ENCODE results near the gene ME3. TPM values are rescaled to one million over a fixed set of nuclear protein-coding genes. Genes with fewer than 3 reads are reported as not detected.

The ME3 gene
- total RNA-seq, 1 donor from 2014 or later: 33.4 TPM

DNA sequence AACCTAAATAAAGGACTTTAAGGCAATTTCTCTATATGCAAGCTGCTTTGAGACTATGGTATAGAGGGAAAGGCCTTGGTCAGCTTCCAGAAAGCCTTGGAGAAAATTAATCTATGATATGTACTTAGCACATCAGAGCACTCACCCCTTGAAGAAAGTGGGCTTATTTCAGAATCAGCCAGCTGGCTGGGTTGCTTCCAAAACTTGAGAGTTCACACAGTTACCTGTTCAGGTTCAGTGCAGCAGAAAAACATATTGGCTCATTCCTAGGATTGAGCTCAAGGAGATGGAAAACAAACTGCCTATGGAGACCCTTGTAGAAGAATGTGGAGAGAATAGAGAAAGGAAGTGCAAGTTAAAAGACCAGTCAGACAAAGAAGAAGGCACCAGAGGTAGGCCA lies 275.1 kb downstream of the ME3 start:
- H3K4me1 ChIP-seq: no peaks in the 10 kb centered on the region
- DNase-seq: no peak
- intact Hi-C loops (cut with micrococcal nuclease): no loop called here
- no peaks in the 10 kb centered on the region for H3K27me3 ChIP-seq (ENCODE audit: low read depth)
- H3K36me3 ChIP-seq: no peaks in the 10 kb centered on the region
- H3K27ac ChIP-seq (replicated peaks): no peak overlapping the region
- TF ChIP-seq, protein P1, sequence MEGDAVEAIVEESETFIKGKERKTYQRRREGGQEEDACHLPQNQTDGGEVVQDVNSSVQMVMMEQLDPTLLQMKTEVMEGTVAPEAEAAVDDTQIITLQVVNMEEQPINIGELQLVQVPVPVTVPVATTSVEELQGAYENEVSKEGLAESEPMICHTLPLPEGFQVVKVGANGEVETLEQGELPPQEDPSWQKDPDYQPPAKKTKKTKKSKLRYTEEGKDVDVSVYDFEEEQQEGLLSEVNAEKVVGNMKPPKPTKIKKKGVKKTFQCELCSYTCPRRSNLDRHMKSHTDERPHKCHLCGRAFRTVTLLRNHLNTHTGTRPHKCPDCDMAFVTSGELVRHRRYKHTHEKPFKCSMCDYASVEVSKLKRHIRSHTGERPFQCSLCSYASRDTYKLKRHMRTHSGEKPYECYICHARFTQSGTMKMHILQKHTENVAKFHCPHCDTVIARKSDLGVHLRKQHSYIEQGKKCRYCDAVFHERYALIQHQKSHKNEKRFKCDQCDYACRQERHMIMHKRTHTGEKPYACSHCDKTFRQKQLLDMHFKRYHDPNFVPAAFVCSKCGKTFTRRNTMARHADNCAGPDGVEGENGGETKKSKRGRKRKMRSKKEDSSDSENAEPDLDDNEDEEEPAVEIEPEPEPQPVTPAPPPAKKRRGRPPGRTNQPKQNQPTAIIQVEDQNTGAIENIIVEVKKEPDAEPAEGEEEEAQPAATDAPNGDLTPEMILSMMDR (IDR thresholded peaks at IDR 0.05; ENCODE audit: borderline replicate concordance): no peak
- H3K9me3 ChIP-seq (replicated peaks): no peaks in the 10 kb centered on the region
- no peak overlapping the region for H3K4me3 ChIP-seq

DNA sequence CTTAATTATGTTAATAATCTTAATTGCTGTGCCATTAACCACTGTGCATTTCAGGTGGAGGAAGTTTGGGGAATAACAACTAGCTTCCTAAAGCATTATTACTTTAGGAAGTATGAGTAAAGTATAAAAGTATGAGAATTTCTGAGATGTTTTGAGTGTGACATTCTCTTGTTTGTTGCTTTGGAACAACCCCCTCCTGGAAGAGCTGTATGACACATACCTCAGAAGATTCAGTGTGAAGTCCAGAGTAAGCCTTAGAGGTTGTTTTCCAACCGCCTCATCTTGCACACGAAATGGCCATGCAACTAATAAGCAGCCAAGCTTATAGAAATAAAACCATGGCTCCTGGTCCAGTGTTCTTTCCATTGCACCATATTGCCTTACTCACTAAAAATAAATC lies 276.0 kb downstream of the ME3 start:
- intact Hi-C loops (cut with micrococcal nuclease): no loop called here
- no peak for DNase-seq
- TF ChIP-seq, protein P1 (IDR thresholded peaks at IDR 0.05; ENCODE audit: borderline replicate concordance): no peak
- Histone ChIP-seq H3K9me3 (replicated peaks) (no peaks in the 10 kb centered on the region), H3K4me1 (no peaks in the 10 kb centered on the region), H3K27ac (replicated peaks) (no peak overlapping the region), H3K4me3 (no peak overlapping the region), H3K27me3 (ENCODE audit: low read depth) (no peaks in the 10 kb centered on the region), H3K36me3 (no peaks in the 10 kb centered on the region)

- no peaks in the 10 kb centered on the region for H3K4me1 ChIP-seq
- H3K27me3 ChIP-seq (ENCODE audit: low read depth): no peaks in the 10 kb centered on the region
- no peak for DNase-seq
- no peak overlapping the region for H3K27ac ChIP-seq (replicated peaks)
- no peaks in the 10 kb centered on the region for H3K9me3 ChIP-seq (replicated peaks)
- TF ChIP-seq, protein P1 (IDR thresholded peaks at IDR 0.05; ENCODE audit: borderline replicate concordance): no peak
- H3K36me3 ChIP-seq: no peaks in the 10 kb centered on the region
- no peak overlapping the region for H3K4me3 ChIP-seq
- intact Hi-C loops (cut with micrococcal nuclease): no loop called here
These were observed 277.3 kb downstream of the ME3 start for GRCh38 chr11:86395061-86395551.

Other genes with a start within 250 kb of the ME3 start
- gene PRSS23, start 127.9 kb upstream of the ME3 start, total RNA-seq: 6.5 TPM